Measurements from ENCODE around the gene CCDC80.
"Not testable (repeated sequence)": the region's sequence is repeated elsewhere in the genome, so short reads cannot be mapped to it uniquely, and the experiment has no call there.

The CCDC80 gene

GRCh38 chr3:112640930-112641801, at the start of gene CCDC80:
Gene CCDC80 (minus strand): TSS chr3:112641143. CDS start chr3:112639905, 1,238 bp downstream.
- no peak for DNase-seq

GRCh38 chr3:112689989-112690388, 49.0 kb upstream of the CCDC80 start:
- no peak for DNase-seq

- DNase-seq: no peak
These were observed 48.4 kb upstream of the CCDC80 start for GRCh38 chr3:112689385-112689784.

GRCh38 chr3:112688819-112689218, 47.9 kb upstream of the CCDC80 start:
- DNase-seq: no peak

- no peak for DNase-seq
These were observed 47.3 kb upstream of the CCDC80 start for GRCh38 chr3:112688085-112688769.

- no peak for DNase-seq
These were observed 46.7 kb upstream of the CCDC80 start for GRCh38 chr3:112687616-112688015.

- no peak for DNase-seq
These were observed 46.3 kb upstream of the CCDC80 start for GRCh38 chr3:112687211-112687610.

GRCh38 chr3:112685956-112686799, 45.2 kb upstream of the CCDC80 start:
- no peak for DNase-seq

- no peak for DNase-seq
These were observed 44.5 kb upstream of the CCDC80 start for GRCh38 chr3:112685420-112685819.

- no peak for DNase-seq
These were observed 41.4 kb upstream of the CCDC80 start for GRCh38 chr3:112682361-112682760.

- peak in 1 of 56 donors; percentile 0 for DNase-seq
These were observed 40.9 kb upstream of the CCDC80 start for GRCh38 chr3:112681822-112682325.

GRCh38 chr3:112676659-112677234, 35.8 kb upstream of the CCDC80 start:
- peak in 49 of 56 donors; percentile 5 to 89 (median 54) for DNase-seq

GRCh38 chr3:112675943-112676535, 35.1 kb upstream of the CCDC80 start:
- DNase-seq: no peak

- no peak for DNase-seq
These were observed 34.4 kb upstream of the CCDC80 start for GRCh38 chr3:112675349-112675748.

- DNase-seq: no peak
These were observed 32.0 kb upstream of the CCDC80 start for GRCh38 chr3:112672716-112673541.

- no peak for DNase-seq
These were observed 31.2 kb upstream of the CCDC80 start for GRCh38 chr3:112671930-112672715.

- DNase-seq: no peak
These were observed 29.9 kb upstream of the CCDC80 start for GRCh38 chr3:112670824-112671223.

- DNase-seq: no peak
These were observed 26.7 kb upstream of the CCDC80 start for GRCh38 chr3:112667599-112667998.

- DNase-seq: not testable (repeated sequence)
These were observed 24.1 kb upstream of the CCDC80 start for GRCh38 chr3:112665009-112665408.
